Karpas-422 (cell line): ENCODE data around the gene FBXL5. TPM values are rescaled to one million over a fixed set of nuclear protein-coding genes. Genes with fewer than 3 reads are reported as not detected.
"Not testable (repeated sequence)": the region's sequence is repeated elsewhere in the genome, so short reads cannot be mapped to it uniquely, and the experiment has no call there.

ENCODE experiments used
- DNase-seq: peaks from one replicate; pipeline ENCODE4 v3.0.0-alpha.2; 2015
- H2AFZ ChIP-seq: fragments of 200-600 bp; sonication (generic); 2 replicates; pipeline ENCODE4 v1.6.1; 2014; ENCODE audit warnings: antibody characterized with exemption, low read length, mixed read lengths
- H3K27ac ChIP-seq: fragments of 200-600 bp; sonication (generic); 2 replicates; pipeline ENCODE4 v1.5.1; 2014; ENCODE audit warnings: mild to moderate bottlenecking, low read length, moderate library complexity
- H3K27me3 ChIP-seq: fragments of 200-600 bp; sonication (generic); 2 replicates; pipeline ENCODE4 v1.6.1; 2014; ENCODE audit warnings: low read length, mixed read lengths
- H3K36me3 ChIP-seq: fragments of 200-600 bp; sonication (generic); 2 replicates; pipeline ENCODE4 v1.6.1; 2014; ENCODE audit warnings: low read length, mixed read lengths; ENCODE audit not compliant: insufficient read depth
- H3K4me1 ChIP-seq: fragments of 200-600 bp; sonication (generic); 2 replicates; pipeline ENCODE4 v1.6.1; 2014; ENCODE audit warnings: mild to moderate bottlenecking, low read length, mixed read lengths
- H3K4me2 ChIP-seq: fragments of 200-600 bp; sonication (generic); 2 replicates; pipeline ENCODE4 v1.6.1; 2014; ENCODE audit warnings: low read length, low read depth, mild to moderate bottlenecking; ENCODE audit not compliant: poor library complexity, severe bottlenecking
- H3K4me3 ChIP-seq: fragments of 200-600 bp; sonication (generic); 2 replicates; pipeline ENCODE4 v1.5.1; 2014; ENCODE audit warnings: mild to moderate bottlenecking, antibody characterized with exemption, low read length, mixed read lengths
- H3K79me2 ChIP-seq: fragments of 200-600 bp; sonication (generic); 2 replicates; pipeline ENCODE4 v1.6.1; 2014; ENCODE audit warnings: mild to moderate bottlenecking, low read length, mixed read lengths
- H3K9ac ChIP-seq: fragments of 200-600 bp; sonication (generic); 2 replicates; pipeline ENCODE4 v1.6.0; 2014; ENCODE audit warnings: low read length
- H3K9me2 ChIP-seq: fragments of 200-600 bp; sonication (generic), shearing (Covaris generic); replicated peaks from 2 replicates; pipeline ENCODE4 v1.6.0; 2014; ENCODE audit warnings: mild to moderate bottlenecking, low read length, moderate library complexity; ENCODE audit not compliant: insufficient read depth
- H3K9me3 ChIP-seq: fragments of 300-700, 200-600 bp; sonication (generic); 2 replicates; pipeline ENCODE4 v1.6.1; 2014; ENCODE audit warnings: low read length, mixed read lengths
- H4K20me1 ChIP-seq: fragments of 200-600 bp; sonication (generic); 2 replicates; pipeline ENCODE4 v1.6.1; 2014; ENCODE audit warnings: mild to moderate bottlenecking, antibody characterized with exemption, low read length, low read depth; ENCODE audit not compliant: insufficient read depth
- total RNA-seq: library from RNA; depleted of rRNA; stranded (reverse); fragments of >200 nt; shearing (Covaris generic); gene quantifications from 2 replicates; pipeline ENCODE4 v1.2.3, GENCODE V29; 2014; ENCODE audit warnings: low replicate concordance

The FBXL5 gene
- total RNA-seq, 1 experiment from 2014 or later, result 78.2 TPM

DNA sequence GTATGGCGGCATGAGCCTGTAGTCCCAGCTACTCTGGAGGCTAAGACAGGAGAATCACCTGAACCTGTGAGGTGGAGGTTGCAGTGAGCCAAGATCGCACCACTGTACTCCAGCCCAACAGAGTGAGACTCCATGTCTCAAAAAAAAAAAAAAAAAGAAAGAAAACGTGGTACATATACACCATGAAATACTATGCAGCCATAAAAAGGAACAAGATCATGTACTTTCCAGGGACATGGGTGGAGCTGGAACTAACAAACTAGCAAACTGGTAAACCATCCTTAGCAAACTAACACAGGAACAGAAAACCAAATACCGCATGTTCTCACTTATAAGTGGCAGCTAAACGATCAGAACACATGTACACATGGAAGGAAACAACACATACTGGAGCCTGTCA lies 37.8 kb downstream of the FBXL5 start:
- H3K27ac ChIP-seq, H2AFZ ChIP-seq, H4K20me1 ChIP-seq, H3K4me2 ChIP-seq, H3K9me3 ChIP-seq, DNase-seq, H3K9me2 ChIP-seq, H3K4me1 ChIP-seq, H3K4me3 ChIP-seq, H3K27me3 ChIP-seq, H3K9ac ChIP-seq: not testable (repeated sequence)
- Histone ChIP-seq H3K36me3 (peaks cover 34% of the 10 kb centered on the region), H3K79me2 (peaks cover 85% of the 10 kb centered on the region)

DNA sequence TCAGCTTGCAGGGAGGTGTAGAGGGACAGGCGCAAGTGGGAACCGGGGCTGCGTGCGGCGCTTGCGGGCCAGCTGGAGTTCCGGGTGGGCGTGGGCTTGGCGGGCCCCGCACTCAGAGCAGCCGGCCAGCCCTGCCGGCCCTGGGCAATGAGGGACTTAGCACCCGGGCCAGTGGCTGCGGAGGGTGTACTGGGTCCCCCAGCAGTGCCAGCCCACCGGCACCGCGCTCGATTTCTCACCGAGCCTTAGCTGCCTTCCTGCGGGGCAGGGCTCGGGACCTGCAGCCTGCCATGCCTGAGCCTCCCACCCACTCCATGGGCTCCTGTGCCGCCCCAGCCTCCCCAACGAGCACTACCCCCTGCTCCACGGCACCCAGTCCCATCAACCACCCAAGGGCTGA lies 40.3 kb downstream of the FBXL5 start:
- H3K4me3 ChIP-seq, H3K9me3 ChIP-seq, H3K4me1 ChIP-seq, H3K4me2 ChIP-seq, H2AFZ ChIP-seq, H3K9ac ChIP-seq, H3K9me2 ChIP-seq, H3K27me3 ChIP-seq, H3K27ac ChIP-seq, DNase-seq, H4K20me1 ChIP-seq: not testable (repeated sequence)
- Histone ChIP-seq H3K36me3 (peaks cover 13% of the 10 kb centered on the region), H3K79me2 (peaks cover 79% of the 10 kb centered on the region)

DNA sequence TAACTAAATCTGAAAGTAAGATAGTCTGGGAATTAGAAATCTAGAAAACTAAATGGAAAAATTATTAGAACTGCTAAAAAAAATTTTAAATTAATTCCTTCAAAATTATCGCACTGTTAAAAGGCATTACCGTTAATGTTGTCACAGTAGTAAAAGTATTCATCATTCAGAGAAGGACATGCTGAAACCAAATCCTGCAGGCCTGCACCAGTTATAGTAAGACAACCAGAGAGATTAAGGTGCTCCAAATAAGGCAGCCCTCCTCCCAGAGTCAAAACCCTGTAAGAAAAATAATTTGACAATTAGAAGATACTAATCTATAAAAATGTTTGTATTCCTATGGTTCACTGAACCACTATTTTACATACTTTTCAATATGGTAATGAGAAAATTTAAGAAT lies 43.0 kb downstream of the FBXL5 start:
- H4K20me1 ChIP-seq, result no peaks in the 10 kb centered on the region
- H3K27ac ChIP-seq, result no peak overlapping the region
- H3K9me3 ChIP-seq, result no peaks in the 10 kb centered on the region
- peaks cover 72% of the 10 kb centered on the region for H3K79me2 ChIP-seq
- H3K4me1 ChIP-seq, result no peaks in the 10 kb centered on the region
- H3K27me3 ChIP-seq, result no peaks in the 10 kb centered on the region
- H3K9ac ChIP-seq, result no peak overlapping the region
- H2AFZ ChIP-seq, result no peak overlapping the region
- no peaks in the 10 kb centered on the region for H3K9me2 ChIP-seq
- peaks cover 11% of the 10 kb centered on the region for H3K36me3 ChIP-seq
- H3K4me2 ChIP-seq, result no peak overlapping the region
- DNase-seq, result no peak
- no peak overlapping the region for H3K4me3 ChIP-seq

DNA sequence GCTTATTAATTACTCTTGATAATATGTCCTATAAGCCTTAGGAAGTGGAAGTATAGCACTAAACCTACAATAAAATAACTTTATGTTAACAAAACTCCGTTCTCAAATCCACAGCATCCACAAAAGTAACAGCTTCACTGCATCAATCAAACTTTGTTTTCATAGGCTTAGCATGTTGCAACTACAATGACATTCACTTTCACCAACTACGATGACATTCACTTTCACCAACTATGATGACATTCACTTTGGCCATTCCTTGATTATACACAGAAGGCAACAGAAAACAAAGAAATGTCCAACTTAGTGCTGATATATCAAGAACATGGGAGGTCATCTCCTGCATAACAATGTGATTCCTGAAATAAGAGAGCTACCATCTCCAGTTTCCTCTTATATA lies 44.3 kb downstream of the FBXL5 start:
- Histone ChIP-seq H3K9me2 (no peaks in the 10 kb centered on the region), H3K9ac (no peak overlapping the region), H4K20me1 (no peaks in the 10 kb centered on the region), H3K27ac (no peak overlapping the region), H3K9me3 (no peaks in the 10 kb centered on the region), H2AFZ (no peak overlapping the region), H3K36me3 (peaks cover 7% of the 10 kb centered on the region; the same call in 1 of the 2 replicates), H3K4me2 (no peak overlapping the region), H3K4me1 (peaks cover 6% of the 10 kb centered on the region), H3K79me2 (peaks cover 67% of the 10 kb centered on the region), H3K27me3 (no peaks in the 10 kb centered on the region), H3K4me3 (no peak overlapping the region)
- no peak for DNase-seq

DNA sequence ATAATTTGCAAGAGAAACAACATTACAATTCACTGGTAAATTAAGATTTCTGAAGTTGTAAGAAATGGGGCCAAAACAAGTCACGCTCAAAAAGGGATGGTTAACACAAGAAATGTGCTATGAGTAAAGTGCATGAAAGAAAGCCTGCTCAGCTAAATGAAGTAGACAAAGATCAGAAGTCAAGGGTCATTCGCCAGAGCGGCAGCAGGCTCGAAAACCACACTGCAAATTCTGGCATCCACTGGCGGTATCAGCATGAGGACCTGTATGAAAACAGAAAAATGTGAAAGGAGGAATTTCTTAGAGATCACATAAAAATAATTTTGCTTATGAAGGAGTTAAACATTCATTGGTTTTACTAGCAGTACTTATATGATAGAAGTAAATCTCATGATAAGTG lies 49.6 kb downstream of the FBXL5 start:
- no peak overlapping the region for H3K27ac ChIP-seq
- DNase-seq, result no peak
- no peak overlapping the region for H3K4me3 ChIP-seq
- peaks cover 21% of the 10 kb centered on the region for H3K36me3 ChIP-seq
- no peaks in the 10 kb centered on the region for H3K27me3 ChIP-seq
- no peak overlapping the region for H3K9ac ChIP-seq
- H3K4me2 ChIP-seq, result no peak overlapping the region
- H4K20me1 ChIP-seq, result no peaks in the 10 kb centered on the region
- no peaks in the 10 kb centered on the region for H3K9me3 ChIP-seq
- H3K4me1 ChIP-seq, result peaks cover 6% of the 10 kb centered on the region
- H2AFZ ChIP-seq, result no peak overlapping the region
- H3K79me2 ChIP-seq, result peaks cover 36% of the 10 kb centered on the region
- no peaks in the 10 kb centered on the region for H3K9me2 ChIP-seq

DNA sequence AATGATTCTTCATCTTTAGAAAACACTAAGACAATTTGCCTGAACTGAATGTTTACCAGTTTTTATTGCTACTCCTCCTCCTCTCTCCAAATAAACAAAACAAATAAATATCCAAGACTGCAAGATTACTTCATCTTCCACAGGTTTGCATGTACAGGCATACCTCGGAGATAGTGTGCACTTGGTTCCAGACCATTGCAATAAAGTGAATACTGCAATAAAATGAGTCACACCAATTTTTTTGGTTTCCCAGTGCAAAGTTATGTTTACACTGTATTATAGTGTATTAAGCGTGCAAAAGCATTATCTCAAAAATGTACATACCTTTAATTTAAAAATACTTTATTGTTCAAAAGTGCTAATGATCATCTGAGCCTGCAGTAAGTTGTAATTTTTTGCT lies 53.3 kb downstream of the FBXL5 start:
- peaks cover 11% of the 10 kb centered on the region; the same call in 1 of the 2 replicates for H3K79me2 ChIP-seq
- no peaks in the 10 kb centered on the region for H3K9me2 ChIP-seq
- H3K27ac ChIP-seq, result no peak overlapping the region
- no peak for DNase-seq
- H3K9me3 ChIP-seq, result no peaks in the 10 kb centered on the region
- no peak overlapping the region for H3K9ac ChIP-seq
- H4K20me1 ChIP-seq, result no peaks in the 10 kb centered on the region
- H3K4me2 ChIP-seq, result no peak overlapping the region
- H3K36me3 ChIP-seq, result peaks cover 15% of the 10 kb centered on the region
- no peak overlapping the region for H2AFZ ChIP-seq
- no peaks in the 10 kb centered on the region for H3K27me3 ChIP-seq
- peaks cover 4% of the 10 kb centered on the region for H3K4me1 ChIP-seq
- H3K4me3 ChIP-seq, result no peak overlapping the region

DNA sequence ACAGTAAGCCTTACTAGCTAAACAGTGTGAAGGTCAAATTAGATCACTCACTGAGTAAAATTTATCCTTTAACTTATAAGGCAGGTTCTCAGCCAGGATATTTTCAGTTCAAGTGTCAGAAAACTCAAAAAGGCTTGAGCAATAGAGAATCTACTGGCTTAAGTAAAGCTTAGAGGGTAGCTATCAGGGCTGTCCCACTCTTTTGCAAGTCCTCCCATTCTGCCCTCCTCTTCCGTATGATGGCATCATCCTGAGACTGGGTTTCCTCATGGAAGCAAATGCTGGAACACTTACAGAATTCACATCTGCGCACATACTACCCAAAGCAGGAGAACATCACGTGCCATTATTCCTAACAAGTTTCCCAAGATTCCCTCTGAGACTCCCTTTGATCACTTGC lies 55.0 kb downstream of the FBXL5 start:
- Histone ChIP-seq H3K4me3 (no peak overlapping the region), H3K27ac (no peak overlapping the region), H3K4me2 (no peak overlapping the region), H3K9ac (no peak overlapping the region), H3K36me3 (peaks cover 8% of the 10 kb centered on the region), H2AFZ (no peak overlapping the region), H3K79me2 (no peaks in the 10 kb centered on the region), H3K9me2 (no peaks in the 10 kb centered on the region), H3K9me3 (no peaks in the 10 kb centered on the region), H3K27me3 (no peaks in the 10 kb centered on the region), H3K4me1 (no peaks in the 10 kb centered on the region), H4K20me1 (no peaks in the 10 kb centered on the region)
- no peak for DNase-seq

DNA sequence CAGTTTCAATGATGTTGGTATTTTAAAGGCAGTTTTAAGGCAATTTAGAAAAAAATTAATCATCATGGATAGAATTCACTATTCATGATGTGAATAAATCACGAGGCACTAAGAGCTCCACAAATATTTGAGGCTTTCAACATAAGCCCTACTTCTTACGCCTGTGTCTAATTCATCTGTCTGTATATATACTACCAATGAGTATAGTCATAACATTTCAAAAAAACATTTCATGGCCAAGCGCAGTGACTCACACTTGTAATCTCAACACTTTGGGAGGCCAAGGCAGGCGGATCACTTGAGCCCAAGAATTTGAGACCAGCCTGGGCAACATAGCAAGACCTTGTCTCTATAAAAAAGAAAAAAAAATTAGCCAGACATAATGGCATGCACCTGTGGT lies 56.5 kb downstream of the FBXL5 start:
- Histone ChIP-seq H3K4me1 (no peaks in the 10 kb centered on the region), H3K4me3 (no peak overlapping the region), H3K36me3 (no peaks in the 10 kb centered on the region), H3K9me3 (no peaks in the 10 kb centered on the region), H2AFZ (no peak overlapping the region), H3K9ac (no peak overlapping the region), H3K9me2 (no peaks in the 10 kb centered on the region), H3K27me3 (no peaks in the 10 kb centered on the region), H3K4me2 (no peak overlapping the region), H3K27ac (no peak overlapping the region), H4K20me1 (no peaks in the 10 kb centered on the region), H3K79me2 (no peaks in the 10 kb centered on the region)
- no peak for DNase-seq

DNA sequence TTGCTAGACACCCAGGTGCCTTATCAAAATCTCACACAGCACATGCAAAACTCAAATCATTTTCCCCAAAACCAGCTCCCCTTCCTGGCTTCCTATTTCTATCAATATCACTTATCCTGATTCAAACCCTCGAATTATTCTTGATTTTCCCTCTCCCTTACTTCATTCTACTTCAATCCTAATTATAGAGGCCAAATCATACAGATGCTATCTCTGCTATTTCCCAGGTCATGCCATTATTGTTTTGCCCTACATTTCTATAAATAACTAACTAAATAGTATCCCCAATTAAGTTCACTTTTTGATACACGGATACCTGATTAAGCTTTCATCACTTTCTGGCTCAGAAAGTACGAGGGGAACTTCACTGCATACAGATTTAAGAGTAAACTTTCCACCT lies 62.4 kb downstream of the FBXL5 start:
- H3K4me2 ChIP-seq, result no peak overlapping the region
- H3K4me3 ChIP-seq, result no peak overlapping the region
- peaks cover 8% of the 10 kb centered on the region for H3K4me1 ChIP-seq
- no peaks in the 10 kb centered on the region for H3K27me3 ChIP-seq
- H4K20me1 ChIP-seq, result no peaks in the 10 kb centered on the region
- H3K79me2 ChIP-seq, result no peaks in the 10 kb centered on the region
- DNase-seq, result no peak
- no peaks in the 10 kb centered on the region for H3K9me2 ChIP-seq
- H2AFZ ChIP-seq, result no peak overlapping the region
- no peak overlapping the region for H3K27ac ChIP-seq
- H3K9ac ChIP-seq, result no peak overlapping the region
- no peaks in the 10 kb centered on the region for H3K36me3 ChIP-seq
- no peaks in the 10 kb centered on the region for H3K9me3 ChIP-seq
